ENCODE results near the gene MAG. TPM values are rescaled to one million over a fixed set of nuclear protein-coding genes. Genes with fewer than 3 reads are reported as not detected.

Gene MAG
- total and polyA plus RNA-seq, 3 donors from 2014 or later = 5.4 to 18.4 (median 10.8) TPM

DNA sequence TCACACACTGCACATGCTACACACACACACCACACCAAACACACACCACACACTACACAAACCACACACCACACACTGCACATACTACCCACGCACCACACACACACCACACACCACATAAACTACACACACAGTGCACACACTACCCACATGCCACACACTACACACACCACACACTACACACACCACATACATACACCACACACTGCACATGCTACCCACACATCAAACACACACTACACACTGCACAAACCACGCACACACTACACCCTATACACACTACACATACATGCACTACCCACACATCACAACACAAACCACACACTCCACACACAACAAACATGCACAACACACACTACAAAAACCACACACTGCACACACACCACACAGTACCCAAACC is 6.0 kb downstream of the MAG start:
- intact Hi-C loops (cut with DNase I; ENCODE audit: low total_unique reads) = no loop called here
- Histone ChIP-seq H3K27me3 (no peaks in the 10 kb centered on the region), H3K4me3 (no peak overlapping the region), H3K9me3 (no peaks in the 10 kb centered on the region), H3K36me3 (ENCODE audit: low read depth, missing control alignments) (no peaks in the 10 kb centered on the region), H3K27ac (no peak overlapping the region), H3K4me1 (no peaks in the 10 kb centered on the region)
- TF ChIP-seq, protein P1, sequence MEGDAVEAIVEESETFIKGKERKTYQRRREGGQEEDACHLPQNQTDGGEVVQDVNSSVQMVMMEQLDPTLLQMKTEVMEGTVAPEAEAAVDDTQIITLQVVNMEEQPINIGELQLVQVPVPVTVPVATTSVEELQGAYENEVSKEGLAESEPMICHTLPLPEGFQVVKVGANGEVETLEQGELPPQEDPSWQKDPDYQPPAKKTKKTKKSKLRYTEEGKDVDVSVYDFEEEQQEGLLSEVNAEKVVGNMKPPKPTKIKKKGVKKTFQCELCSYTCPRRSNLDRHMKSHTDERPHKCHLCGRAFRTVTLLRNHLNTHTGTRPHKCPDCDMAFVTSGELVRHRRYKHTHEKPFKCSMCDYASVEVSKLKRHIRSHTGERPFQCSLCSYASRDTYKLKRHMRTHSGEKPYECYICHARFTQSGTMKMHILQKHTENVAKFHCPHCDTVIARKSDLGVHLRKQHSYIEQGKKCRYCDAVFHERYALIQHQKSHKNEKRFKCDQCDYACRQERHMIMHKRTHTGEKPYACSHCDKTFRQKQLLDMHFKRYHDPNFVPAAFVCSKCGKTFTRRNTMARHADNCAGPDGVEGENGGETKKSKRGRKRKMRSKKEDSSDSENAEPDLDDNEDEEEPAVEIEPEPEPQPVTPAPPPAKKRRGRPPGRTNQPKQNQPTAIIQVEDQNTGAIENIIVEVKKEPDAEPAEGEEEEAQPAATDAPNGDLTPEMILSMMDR (IDR thresholded peaks at IDR 0.05) = no peak
- TF ChIP-seq POLR2A (IDR thresholded peaks at IDR 0.05) = no peak
- WGBS, 2 donors = 89 to 100% methylated on average over 2 of the region's 2 CpGs
- no peak for DNase-seq

DNA sequence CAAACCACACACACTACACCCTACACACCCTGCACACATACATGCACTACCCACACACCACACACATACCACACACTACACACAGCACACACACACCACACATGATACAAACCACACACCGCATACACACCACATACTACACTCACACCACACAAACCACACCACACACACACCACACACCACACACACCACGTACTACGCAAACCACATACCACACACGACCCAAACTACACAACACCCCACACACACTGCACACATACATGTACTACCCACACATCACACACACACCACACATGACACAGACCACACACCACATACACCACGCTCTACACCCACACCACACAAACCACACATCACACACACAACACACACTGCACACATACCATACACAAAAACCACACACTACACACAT is 6.6 kb downstream of the MAG start:
- intact Hi-C loops (cut with DNase I; ENCODE audit: low total_unique reads) = no loop called here
- Histone ChIP-seq H3K9me3 (no peaks in the 10 kb centered on the region), H3K4me1 (no peaks in the 10 kb centered on the region), H3K27ac (no peak overlapping the region), H3K27me3 (no peaks in the 10 kb centered on the region), H3K4me3 (no peak overlapping the region), H3K36me3 (ENCODE audit: low read depth, missing control alignments) (no peaks in the 10 kb centered on the region)
- no peak for DNase-seq
- no peak for TF ChIP-seq POLR2A (IDR thresholded peaks at IDR 0.05)
- TF ChIP-seq, protein P1 (IDR thresholded peaks at IDR 0.05) = no peak
- 92 to 95% methylated on average over 5 of the region's 5 CpGs for WGBS, 2 donors

DNA sequence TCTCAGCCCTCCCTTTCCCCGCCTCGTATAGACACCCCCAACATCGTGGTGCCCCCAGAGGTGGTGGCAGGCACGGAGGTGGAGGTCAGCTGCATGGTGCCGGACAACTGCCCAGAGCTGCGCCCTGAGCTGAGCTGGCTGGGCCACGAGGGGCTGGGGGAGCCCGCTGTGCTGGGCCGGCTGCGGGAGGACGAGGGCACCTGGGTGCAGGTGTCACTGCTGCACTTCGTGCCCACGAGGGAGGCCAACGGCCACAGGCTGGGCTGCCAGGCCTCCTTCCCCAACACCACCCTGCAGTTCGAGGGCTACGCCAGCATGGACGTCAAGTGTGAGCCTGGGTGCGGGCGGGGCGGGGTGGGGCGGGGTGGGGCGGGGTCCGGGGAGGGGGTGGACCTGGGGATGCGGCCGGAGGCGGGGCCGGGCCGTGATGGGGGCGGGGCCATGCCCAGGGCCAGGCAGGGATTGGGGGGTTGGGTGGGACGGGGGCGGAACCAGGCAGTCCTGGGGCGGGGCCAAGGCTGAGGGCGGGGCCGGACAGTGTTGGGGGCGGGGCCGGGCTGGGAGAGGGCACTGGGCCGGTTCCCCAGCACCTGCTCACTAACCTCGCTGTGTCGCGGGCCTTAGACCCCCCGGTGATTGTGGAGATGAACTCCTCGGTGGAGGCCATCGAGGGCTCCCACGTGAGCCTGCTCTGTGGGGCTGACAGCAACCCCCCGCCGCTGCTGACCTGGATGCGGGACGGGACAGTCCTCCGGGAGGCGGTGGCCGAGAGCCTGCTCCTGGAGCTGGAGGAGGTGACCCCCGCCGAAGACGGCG is 7.8 kb downstream of the MAG start:
- peak; percentile 70 for DNase-seq
- intact Hi-C loops (cut with DNase I; ENCODE audit: low total_unique reads) = no loop called here
- TF ChIP-seq, protein P1 (IDR thresholded peaks at IDR 0.05) = no peak
- TF ChIP-seq POLR2A (IDR thresholded peaks at IDR 0.05) = no peak
- Histone ChIP-seq H3K4me1 (no peaks in the 10 kb centered on the region), H3K4me3 (peak overlapping the region; percentile 5 to 6), H3K9me3 (no peaks in the 10 kb centered on the region), H3K27me3 (no peaks in the 10 kb centered on the region), H3K36me3 (ENCODE audit: low read depth, missing control alignments) (no peaks in the 10 kb centered on the region), H3K27ac (no peak overlapping the region)
- 27 to 54% methylated on average over 6 to 33 of the region's 55 CpGs for WGBS, 2 donors

DNA sequence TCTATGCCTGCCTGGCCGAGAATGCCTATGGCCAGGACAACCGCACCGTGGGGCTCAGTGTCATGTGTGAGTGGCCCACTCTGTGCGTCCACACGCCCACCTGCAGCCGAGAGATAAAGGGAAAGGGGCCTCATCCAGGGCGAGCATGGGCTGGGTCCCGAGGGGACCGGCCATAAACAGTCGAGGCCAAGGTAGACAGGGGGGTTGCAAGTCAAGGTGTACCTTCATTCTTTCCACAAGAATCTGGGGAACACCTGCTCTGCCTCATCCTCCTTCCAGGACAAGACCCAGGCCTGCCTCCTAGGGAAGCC is 8.3 kb downstream of the MAG start:
- DNase-seq = no peak
- no peaks in the 10 kb centered on the region for H3K27me3 ChIP-seq

More for the DNA sequence above, 8.3 kb downstream of the MAG start:
- Histone ChIP-seq H3K27ac (no peak overlapping the region), H3K9me3 (no peaks in the 10 kb centered on the region), H3K4me3 (peak overlapping the region in 1 of 2 donors; percentile 5), H3K36me3 (ENCODE audit: low read depth, missing control alignments) (no peaks in the 10 kb centered on the region), H3K4me1 (no peaks in the 10 kb centered on the region)
- intact Hi-C loops (cut with DNase I; ENCODE audit: low total_unique reads) = no loop called here
- no peak for TF ChIP-seq POLR2A (IDR thresholded peaks at IDR 0.05)
- TF ChIP-seq, protein P1 (IDR thresholded peaks at IDR 0.05) = no peak
- WGBS, 2 donors = 55 to 76% methylated on average over 6 to 10 of the region's 10 CpGs
